Measurements from ENCODE around the gene C5AR2.
A peak's percentile ranks its signal among the peaks of the same experiment; 100 is the strongest.

Gene C5AR2

GRCh38 chr19:47374876-47375693 lies 43.1 kb downstream of the C5AR2 start:
- Histone ChIP-seq H2BK120ac (ENCODE audit: low read depth, low read length) (no peak overlapping the region), H3K18ac (ENCODE audit: low read length) (no peak overlapping the region), H3K4ac (ENCODE audit: low read length) (no peak overlapping the region), H3K9me3 (replicated peaks in 1 of 2; ENCODE audit: control insufficient read depth in 2 of 2, insufficient read depth in 1 of 2, low read depth in 1 of 2, low read length in 2 of 2) (no peaks in the 10 kb centered on the region), H3K4me3 (ENCODE audit: low read length in 2 of 2) (no peak overlapping the region), H2BK5ac (ENCODE audit: low read length) (no peak overlapping the region), H3K4me2 (ENCODE audit: insufficient read depth, low read length, poor library complexity, severe bottlenecking) (no peak overlapping the region), H3K23ac (ENCODE audit: low read depth, low read length, poor library complexity) (no peak overlapping the region), H2AFZ (ENCODE audit: low read length) (no peak overlapping the region), H3K14ac (ENCODE audit: low read length) (no peak overlapping the region), H3K9ac (ENCODE audit: low read depth, low read length, poor library complexity) (no peak overlapping the region), H4K8ac (ENCODE audit: low read depth, low read length) (no peak overlapping the region), H3K36me3 (replicated peaks in 1 of 2; ENCODE audit: control insufficient read depth in 2 of 2, insufficient read depth in 2 of 2, low read length in 2 of 2) (peaks cover 65 to 94% of the 10 kb centered on the region in 2 donors), H2BK15ac (ENCODE audit: low read length) (no peak overlapping the region), H2AK5ac (ENCODE audit: low read depth, low read length) (no peak overlapping the region), H3K79me1 (ENCODE audit: low read depth, low read length) (peaks cover 11% of the 10 kb centered on the region), H3K27me3 (ENCODE audit: control insufficient read depth in 3 of 3, insufficient read depth in 3 of 3, low read depth in 1 of 3, low read length in 3 of 3) (no peaks in the 10 kb centered on the region), H3K27ac (replicated peaks; ENCODE audit: low read length) (no peak overlapping the region), H2BK12ac (ENCODE audit: low read length) (no peak overlapping the region), H4K91ac (ENCODE audit: low read depth, low read length, poor library complexity) (no peak overlapping the region), H3K4me1 (ENCODE audit: control insufficient read depth in 2 of 2, insufficient read depth in 1 of 2, low read depth in 1 of 2, low read length in 2 of 2) (no peaks in the 10 kb centered on the region)
- no CpG with 5 or more reads among the region's 30 CpGs for WGBS, 2 donors (ENCODE audit: extremely low coverage in 2 of 2, insufficient read length in 2 of 2, insufficient replicate concordance in 1 of 2)
- no peak for DNase-seq (ENCODE audit: low spot score)

DNA sequence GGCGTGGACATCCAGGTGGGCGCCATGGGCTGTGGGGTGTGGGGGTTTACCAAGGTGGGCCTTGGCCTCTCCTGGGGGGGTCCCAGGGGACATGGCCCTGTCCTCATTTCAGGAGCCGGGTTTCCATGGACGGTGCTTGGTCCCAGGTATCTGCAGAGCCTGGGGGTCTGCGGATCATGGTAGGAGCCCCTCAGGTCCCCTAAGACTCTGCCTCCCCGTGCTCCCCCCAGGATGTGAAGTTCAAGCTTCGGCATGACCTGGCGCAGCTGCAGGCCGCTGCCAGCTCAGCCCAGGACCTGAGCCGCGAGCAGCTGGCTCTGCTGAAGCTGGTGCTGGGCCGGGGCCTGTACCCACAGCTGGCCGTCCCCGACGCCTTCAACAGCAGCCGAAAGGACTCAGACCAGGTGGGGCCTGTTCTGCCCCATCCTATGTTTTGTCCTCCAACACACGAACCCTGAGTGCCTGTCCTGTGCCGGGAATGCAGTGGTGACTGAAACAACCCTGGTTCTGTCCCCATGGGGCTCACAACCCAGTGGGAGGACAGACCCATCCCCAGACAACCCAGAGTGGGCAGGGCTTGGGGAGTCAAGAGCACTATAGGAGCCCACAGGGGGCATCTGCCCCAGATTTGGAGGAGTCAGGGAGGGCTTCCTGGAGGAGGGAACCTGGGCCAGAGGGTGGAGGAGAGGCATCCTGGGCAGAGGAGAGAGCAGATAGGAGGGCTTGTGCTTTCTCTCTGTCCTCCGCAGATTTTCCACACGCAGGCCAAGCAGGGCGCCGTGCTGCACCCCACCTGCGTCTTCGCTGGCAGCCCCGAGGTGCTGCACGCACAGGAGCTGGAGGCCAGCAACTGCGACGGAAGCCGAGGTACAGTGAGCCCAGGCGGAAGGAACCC lies 44.0 kb downstream of the C5AR2 start:
- DNase-seq (ENCODE audit: low spot score), result no peak
- Histone ChIP-seq H3K14ac (ENCODE audit: low read length) (no peak overlapping the region), H3K4me3 (ENCODE audit: low read length in 2 of 2) (no peak overlapping the region), H2AFZ (ENCODE audit: low read length) (no peak overlapping the region), H3K4me1 (ENCODE audit: control insufficient read depth in 2 of 2, insufficient read depth in 1 of 2, low read depth in 1 of 2, low read length in 2 of 2) (no peaks in the 10 kb centered on the region), H4K91ac (ENCODE audit: low read depth, low read length, poor library complexity) (no peak overlapping the region), H2AK5ac (ENCODE audit: low read depth, low read length) (no peak overlapping the region), H3K9me3 (replicated peaks in 1 of 2; ENCODE audit: control insufficient read depth in 2 of 2, insufficient read depth in 1 of 2, low read depth in 1 of 2, low read length in 2 of 2) (no peaks in the 10 kb centered on the region), H3K4me2 (ENCODE audit: insufficient read depth, low read length, poor library complexity, severe bottlenecking) (no peak overlapping the region), H3K18ac (ENCODE audit: low read length) (no peak overlapping the region), H2BK5ac (ENCODE audit: low read length) (no peak overlapping the region), H3K79me1 (ENCODE audit: low read depth, low read length) (peaks cover 13% of the 10 kb centered on the region), H3K27ac (replicated peaks; ENCODE audit: low read length) (no peak overlapping the region), H2BK15ac (ENCODE audit: low read length) (no peak overlapping the region), H2BK12ac (ENCODE audit: low read length) (no peak overlapping the region), H3K9ac (ENCODE audit: low read depth, low read length, poor library complexity) (peak overlapping the region; percentile 44), H3K36me3 (replicated peaks in 1 of 2; ENCODE audit: control insufficient read depth in 2 of 2, insufficient read depth in 2 of 2, low read length in 2 of 2) (peaks cover 68 to 94% of the 10 kb centered on the region in 2 donors), H3K27me3 (ENCODE audit: control insufficient read depth in 3 of 3, insufficient read depth in 3 of 3, low read depth in 1 of 3, low read length in 3 of 3) (no peaks in the 10 kb centered on the region), H4K8ac (ENCODE audit: low read depth, low read length) (no peak overlapping the region), H3K23ac (ENCODE audit: low read depth, low read length, poor library complexity) (no peak overlapping the region), H2BK120ac (ENCODE audit: low read depth, low read length) (no peak overlapping the region), H3K4ac (ENCODE audit: low read length) (no peak overlapping the region)
- no CpG with 5 or more reads among the region's 30 CpGs for whole genome bisulfite sequencing, 2 donors (ENCODE audit: extremely low coverage in 2 of 2, insufficient read length in 2 of 2, insufficient replicate concordance in 1 of 2)

GRCh38 chr19:47376589-47377144 lies 44.7 kb downstream of the C5AR2 start:
- H3K4me1 ChIP-seq (ENCODE audit: control insufficient read depth in 2 of 2, insufficient read depth in 1 of 2, low read depth in 1 of 2, low read length in 2 of 2), result no peaks in the 10 kb centered on the region
- H3K79me1 ChIP-seq (ENCODE audit: low read depth, low read length), result peaks cover 13% of the 10 kb centered on the region
- H2BK12ac ChIP-seq (ENCODE audit: low read length), result no peak overlapping the region
- DNase-seq (ENCODE audit: low spot score), result no peak
- no peak overlapping the region for H2BK15ac ChIP-seq (ENCODE audit: low read length)
- H3K36me3 ChIP-seq (replicated peaks in 1 of 2; ENCODE audit: control insufficient read depth in 2 of 2, insufficient read depth in 2 of 2, low read length in 2 of 2), result peaks cover 68 to 95% of the 10 kb centered on the region in 2 donors
- H2AFZ ChIP-seq (ENCODE audit: low read length), result no peak overlapping the region
- H2BK120ac ChIP-seq (ENCODE audit: low read depth, low read length), result no peak overlapping the region
- H3K14ac ChIP-seq (ENCODE audit: low read length), result no peak overlapping the region
- H4K91ac ChIP-seq (ENCODE audit: low read depth, low read length, poor library complexity), result no peak overlapping the region
- no CpG with 5 or more reads among the region's 16 CpGs for WGBS, 2 donors (ENCODE audit: extremely low coverage in 2 of 2, insufficient read length in 2 of 2, insufficient replicate concordance in 1 of 2)
- H3K9ac ChIP-seq (ENCODE audit: low read depth, low read length, poor library complexity), result peak overlapping the region; percentile 44
- no peak overlapping the region for H3K4me3 ChIP-seq (ENCODE audit: low read length in 2 of 2)
- H3K4ac ChIP-seq (ENCODE audit: low read length), result no peak overlapping the region
- no peak overlapping the region for H3K27ac ChIP-seq (replicated peaks; ENCODE audit: low read length)
- no peak overlapping the region for H3K4me2 ChIP-seq (ENCODE audit: insufficient read depth, low read length, poor library complexity, severe bottlenecking)
- H2BK5ac ChIP-seq (ENCODE audit: low read length), result no peak overlapping the region
- no peak overlapping the region for H2AK5ac ChIP-seq (ENCODE audit: low read depth, low read length)
- no peak overlapping the region for H4K8ac ChIP-seq (ENCODE audit: low read depth, low read length)
- H3K27me3 ChIP-seq (ENCODE audit: control insufficient read depth in 3 of 3, insufficient read depth in 3 of 3, low read depth in 1 of 3, low read length in 3 of 3), result no peaks in the 10 kb centered on the region
- no peaks in the 10 kb centered on the region for H3K9me3 ChIP-seq (replicated peaks in 1 of 2; ENCODE audit: control insufficient read depth in 2 of 2, insufficient read depth in 1 of 2, low read depth in 1 of 2, low read length in 2 of 2)
- H3K23ac ChIP-seq (ENCODE audit: low read depth, low read length, poor library complexity), result no peak overlapping the region
- H3K18ac ChIP-seq (ENCODE audit: low read length), result no peak overlapping the region

Measured in neuronal stem cell (in vitro differentiated cells).